ENCODE data around the gene PRIM1. TPM values are rescaled to one million over a fixed set of nuclear protein-coding genes. Genes with fewer than 3 reads are reported as not detected.

PRIM1 gene
- total and polyA plus RNA-seq, 2 of the 4 experiments (the other 2 are of a cell fraction), result 8.6 to 12.0 TPM

DNA sequence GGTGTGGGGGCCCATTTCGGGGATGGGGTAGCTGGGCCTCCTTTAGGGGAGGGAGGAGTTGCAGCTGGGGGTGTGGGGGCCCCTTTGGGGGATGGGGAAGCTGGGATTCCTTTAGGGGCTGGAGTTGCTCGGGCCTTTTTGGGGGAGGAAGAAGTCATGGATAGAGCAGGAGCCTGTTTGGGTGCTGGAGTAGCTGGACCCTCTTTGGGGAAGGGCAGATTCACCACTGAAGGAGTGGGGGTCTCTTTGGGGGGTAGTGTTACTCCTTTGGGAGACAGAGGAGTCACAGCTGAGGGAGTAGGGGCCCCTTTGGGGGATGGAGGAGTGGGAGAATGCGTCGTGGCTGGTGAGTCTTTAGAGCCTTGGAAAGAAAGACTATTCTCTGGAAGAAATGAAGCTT lies 33.5 kb downstream of the PRIM1 start:
- Histone ChIP-seq H4K20me1 (ENCODE audit: insufficient read depth, low read length) (peaks cover 94% of the 10 kb centered on the region), H3K23ac (ENCODE audit: low read depth, low read length) (no peak overlapping the region), H3K36me3 (ENCODE audit: control insufficient read depth, insufficient read depth, low read length) (peaks cover 51% of the 10 kb centered on the region), H2BK20ac (ENCODE audit: low read depth, low read length) (no peak overlapping the region), H3K4me3 (ENCODE audit: insufficient read depth, low read depth, low read length) (no peak overlapping the region), H3K27me3 (ENCODE audit: control insufficient read depth, insufficient read depth, low read length) (no peaks in the 10 kb centered on the region), H2AK9ac (replicated peaks; ENCODE audit: low read depth, low read length, poor library complexity) (no peak overlapping the region), H4K5ac (ENCODE audit: low read depth, low read length) (no peak overlapping the region), H3K9me3 (ENCODE audit: control insufficient read depth, insufficient read depth, low read length) (no peaks in the 10 kb centered on the region), H3K14ac (replicated peaks; ENCODE audit: low read depth, low read length) (no peak overlapping the region), H4K8ac (ENCODE audit: low read depth in 2 of 2, low read length in 2 of 2) (no peak overlapping the region), H3K4ac (ENCODE audit: low read depth, low read length) (no peak overlapping the region), H3K4me2 (ENCODE audit: low read depth, low read length) (no peak overlapping the region), H2BK120ac (ENCODE audit: low read depth, low read length) (no peak overlapping the region), H3K18ac (ENCODE audit: low read depth, low read length) (no peak overlapping the region), H3K56ac (ENCODE audit: extremely low read depth, insufficient read depth, low read length) (no peak overlapping the region), H2AK5ac (ENCODE audit: low read depth, low read length) (no peak overlapping the region), H2BK15ac (ENCODE audit: low read depth, low read length) (no peak overlapping the region), H3K79me1 (ENCODE audit: low read depth in 1 of 2, low read length in 2 of 2) (peaks cover 13 to 78% of the 10 kb centered on the region in 2 experiments), H3K9me1 (ENCODE audit: insufficient read depth, low read length) (peaks cover 44% of the 10 kb centered on the region), H3K4me1 (ENCODE audit: control insufficient read depth, insufficient read depth, low read length) (peaks cover 15% of the 10 kb centered on the region), H3K27ac (ENCODE audit: insufficient read depth, low read length) (no peak overlapping the region; the same call in 1 of the 2 replicates), H2AFZ (replicated peaks; ENCODE audit: low read length, poor library complexity) (no peak overlapping the region), H3K9ac (ENCODE audit: low read depth, low read length) (no peak overlapping the region), H2BK5ac (ENCODE audit: low read depth, low read length, poor library complexity, severe bottlenecking) (no peak overlapping the region), H4K91ac (ENCODE audit: insufficient read depth, low read depth, low read length) (no peak overlapping the region)
- 51% methylated on average over 4 of the region's 4 CpGs; no CpG with 5 or more reads in 1 of the 2 experiments for WGBS, 2 experiments (ENCODE audit: extremely low coverage in 2 of 2, insufficient read length in 1 of 2)
- no TSS peak for BruUV-seq (replicated peaks)
- POLR2A ChIA-PET (ENCODE audit: unreplicated experiment), result interaction anchor here (0.6 kb wide), 1 partner anchor 28 kb away, joined by 3 read pairs; no protein-coding TSS in a partner anchor
- ATAC-seq (ENCODE audit: low read depth) (no peak), DNase-seq (no peak)
- dilution Hi-C loops (cut with HindIII; ENCODE audit: low sequenced_read_pairs, unreplicated experiment), result no loop called here
- in situ Hi-C loops (cut with MboI; ENCODE audit: low sequenced_read_pairs), result no loop called here
- TF ChIP-seq CEBPB (IDR thresholded peaks at IDR 0.05; ENCODE audit: low read depth, low read length), result no peak
- TF ChIP-seq CHD1 (IDR thresholded peaks at IDR 0.05; ENCODE audit: low read depth, low read length), result no peak
- no peak for TF ChIP-seq SMC3 (IDR thresholded peaks at IDR 0.05; ENCODE audit: low read depth, low read length)
- TF ChIP-seq RCOR1 (IDR thresholded peaks at IDR 0.05; ENCODE audit: insufficient replicate concordance, low read length), result no peak
- intact Hi-C loops (cut with micrococcal nuclease), result no loop called here
- CTCF ChIA-PET, result interaction anchor here (0.7 kb wide), 1 partner anchor 805 kb away, joined by 3 read pairs; no protein-coding TSS in a partner anchor

Measured in IMR-90 (cell line).